Neural progenitor cell (in vitro differentiated cells): ENCODE data around the gene ALDH3B2. TPM values are rescaled to one million over a fixed set of nuclear protein-coding genes. Genes with fewer than 3 reads are reported as not detected.

Source experiments
- DNase-seq: peaks from one replicate; pipeline ENCODE4 v3.0.0-alpha.2; 2016; ENCODE audit warnings: low spot score
- H2AFZ ChIP-seq: fragments of 200-600 bp; sonication (generic); replicated peaks from 2 replicates; pipeline ENCODE4 v1.6.1; 2016; ENCODE audit warnings: antibody characterized with exemption
- H3F3A ChIP-seq: fragments of 200-600 bp; sonication (generic); 2 replicates; pipeline ENCODE4 v1.6.1; 2016; ENCODE audit warnings: antibody characterized with exemption, low read depth
- H3K27ac ChIP-seq: fragments of 200-600 bp; sonication (generic); 2 replicates; pipeline ENCODE4 v1.5.1; 2016; ENCODE audit warnings: mild to moderate bottlenecking
- H3K27me3 ChIP-seq: fragments of 200-600 bp; sonication (generic); 2 replicates; pipeline ENCODE4 v1.6.1; 2016; ENCODE audit warnings: mild to moderate bottlenecking, moderate library complexity
- H3K36me3 ChIP-seq: fragments of 200-600 bp; sonication (generic); 2 replicates; pipeline ENCODE4 v1.5.1; 2016
- H3K4me1 ChIP-seq: fragments of 200-600 bp; sonication (generic); 2 replicates; pipeline ENCODE4 v1.6.1; 2016; ENCODE audit warnings: mixed run types
- H3K4me2 ChIP-seq: fragments of 200-600 bp; sonication (generic); 2 replicates; pipeline ENCODE4 v1.6.1; 2016
- H3K4me3 ChIP-seq: fragments of 200-600 bp; sonication (generic); 2 replicates; pipeline ENCODE4 v1.5.1; 2016
- H3K79me2 ChIP-seq: fragments of 200-600 bp; sonication (generic); 2 replicates; pipeline ENCODE4 v1.6.1; 2016; ENCODE audit warnings: low read depth
- H3K9ac ChIP-seq: fragments of 200-600 bp; sonication (generic); 2 replicates; pipeline ENCODE4 v1.6.1; 2016
- H3K9me3 ChIP-seq: fragments of 200-600 bp; sonication (generic); 2 replicates; pipeline ENCODE4 v1.5.1; 2016; ENCODE audit warnings: low read depth
- H4K20me1 ChIP-seq: fragments of 200-600 bp; sonication (generic); 2 replicates; pipeline ENCODE4 v1.6.1; 2016; ENCODE audit warnings: low read depth
- H3K27ac Mint-ChIP-seq: 3 replicates; pipeline ENCODE4 v1.8.0; 2021; ENCODE audit warnings: mixed read lengths
- H3K27me3 Mint-ChIP-seq: 2 replicates; pipeline ENCODE4 v1.8.0; 2022; ENCODE audit warnings: low read depth, mild to moderate bottlenecking, inconsistent platforms, moderate library complexity, mixed read lengths; ENCODE audit not compliant: insufficient read depth
- H3K36me3 Mint-ChIP-seq: 3 replicates; pipeline ENCODE4 v1.8.0; 2021; ENCODE audit warnings: mixed read lengths
- H3K4me1 Mint-ChIP-seq: 3 replicates; pipeline ENCODE4 v1.8.0; 2021; ENCODE audit warnings: mixed read lengths
- H3K4me3 Mint-ChIP-seq: 3 replicates; pipeline ENCODE4 v1.8.0; 2021; ENCODE audit warnings: mild to moderate bottlenecking, moderate library complexity, mixed read lengths
- H3K9me3 Mint-ChIP-seq: 3 replicates; pipeline ENCODE4 v1.8.0; 2020; ENCODE audit warnings: mixed read lengths
- CTCF ChIP-seq: fragments of 200-600 bp; sonication (generic); IDR thresholded peaks from 2 replicates; pipeline ENCODE4 v1.5.1; 2017; ENCODE audit warnings: antibody characterized with exemption, mild to moderate bottlenecking
- EZH2 ChIP-seq: fragments of 200-600 bp; sonication (generic); IDR thresholded peaks from 2 replicates; pipeline ENCODE4 v1.6.1; 2017; ENCODE audit warnings: antibody characterized with exemption, mild to moderate bottlenecking, moderate library complexity
- EZH2phosphoT487 ChIP-seq: fragments of 200-600 bp; sonication (generic); IDR thresholded peaks from 2 replicates; pipeline ENCODE4 v1.6.1; 2017; ENCODE audit warnings: antibody characterized with exemption
- total RNA-seq: library from RNA; depleted of rRNA; stranded (reverse); fragments of >200 nt; gene quantifications from 2 replicates; pipeline ENCODE4 v1.2.3, GENCODE V29; 2015; ENCODE audit warnings: low replicate concordance

ALDH3B2 gene
- total RNA-seq, 1 donor from 2014 or later = not detected

GRCh38 chr11:67633758-67634365 lies 40.6 kb downstream of the ALDH3B2 start:
- Histone ChIP-seq H3K79me2 (no peaks in the 10 kb centered on the region), H3K27me3 (peaks cover 2% of the 10 kb centered on the region), H3K36me3 (no peaks in the 10 kb centered on the region), H3K9me3 (no peaks in the 10 kb centered on the region), H3K9ac (no peak overlapping the region), H2AFZ (no peak overlapping the region), H3K4me2 (no peak overlapping the region), H3K4me1 (peaks cover 8% of the 10 kb centered on the region), H3K4me3 (no peak overlapping the region), H4K20me1 (no peaks in the 10 kb centered on the region), H3F3A (peaks cover 20% of the 10 kb centered on the region), H3K27ac (no peak overlapping the region)
- Mint-ChIP-seq H3K4me1 (peaks cover 14% of the 10 kb centered on the region), H3K36me3 (no peaks in the 10 kb centered on the region), H3K27ac (no peak overlapping the region), H3K27me3 (peaks cover 6% of the 10 kb centered on the region), H3K9me3 (peaks cover 2% of the 10 kb centered on the region), H3K4me3 (no peak overlapping the region)
- TF ChIP-seq EZH2phosphoT487 (no peak), EZH2 (no peak), CTCF (no peak)
- DNase-seq = no peak

GRCh38 chr11:67632982-67633755 lies 41.3 kb downstream of the ALDH3B2 start:
- no peak overlapping the region for H2AFZ ChIP-seq

GRCh38 chr11:67632175-67632981 lies 42.0 kb downstream of the ALDH3B2 start:
- peak overlapping the region; percentile 44 for H3K4me3 Mint-ChIP-seq
- no peaks in the 10 kb centered on the region for H3K9me3 Mint-ChIP-seq
- peaks cover under 1% of the 10 kb centered on the region for H3K36me3 Mint-ChIP-seq
- H4K20me1 ChIP-seq = no peaks in the 10 kb centered on the region
- H3K4me1 ChIP-seq = peaks cover 8% of the 10 kb centered on the region
- TF ChIP-seq EZH2phosphoT487 = no peak
- no peak for TF ChIP-seq CTCF
- TF ChIP-seq EZH2 = no peak
- peaks cover 5% of the 10 kb centered on the region for H3K27me3 Mint-ChIP-seq
- peak overlapping the region; percentile 64 for H3K27ac Mint-ChIP-seq
- peaks cover 35% of the 10 kb centered on the region for H3F3A ChIP-seq
- no peak overlapping the region for H3K4me3 ChIP-seq
- no peak overlapping the region for H3K9ac ChIP-seq
- no peak overlapping the region for H3K4me2 ChIP-seq
- no peaks in the 10 kb centered on the region for H3K9me3 ChIP-seq
- H3K79me2 ChIP-seq = no peaks in the 10 kb centered on the region
- no peaks in the 10 kb centered on the region for H3K36me3 ChIP-seq
- no peak overlapping the region for H3K27ac ChIP-seq
- peaks cover 14% of the 10 kb centered on the region for H3K4me1 Mint-ChIP-seq
- H2AFZ ChIP-seq = no peak overlapping the region
- no peaks in the 10 kb centered on the region for H3K27me3 ChIP-seq
- no peak for DNase-seq

More at GRCh38 chr11:67632982-67633755, 41.3 kb downstream of the ALDH3B2 start:
- no peak for TF ChIP-seq EZH2phosphoT487
- no peak for TF ChIP-seq EZH2
- TF ChIP-seq CTCF = no peak
- H3K27ac Mint-ChIP-seq = no peak overlapping the region
- H3K4me1 Mint-ChIP-seq = peaks cover 14% of the 10 kb centered on the region
- no peak overlapping the region for H3K9ac ChIP-seq
- no peaks in the 10 kb centered on the region for H3K79me2 ChIP-seq
- H3K4me3 ChIP-seq = no peak overlapping the region
- H3K27ac ChIP-seq = no peak overlapping the region
- H3K4me3 Mint-ChIP-seq = no peak overlapping the region
- no peak overlapping the region for H3K4me2 ChIP-seq
- peaks cover under 1% of the 10 kb centered on the region for H3K9me3 Mint-ChIP-seq
- no peak for DNase-seq
- H3K9me3 ChIP-seq = no peaks in the 10 kb centered on the region
- no peaks in the 10 kb centered on the region for H3K36me3 ChIP-seq
- H3K36me3 Mint-ChIP-seq = no peaks in the 10 kb centered on the region
- no peaks in the 10 kb centered on the region for H4K20me1 ChIP-seq
- peaks cover 8% of the 10 kb centered on the region for H3K4me1 ChIP-seq
- no peaks in the 10 kb centered on the region for H3K27me3 ChIP-seq
- H3K27me3 Mint-ChIP-seq = peaks cover 6% of the 10 kb centered on the region
- peaks cover 27% of the 10 kb centered on the region for H3F3A ChIP-seq
